D341Med (cell line): ENCODE measurements around the gene USP32.

Experiments
- DNase-seq: peaks from one replicate; pipeline ENCODE4 v3.0.0; 2012; ENCODE audit warnings: low spot score

The USP32 gene

GRCh38 chr17:60174035-60174434 lies 217.9 kb downstream of the USP32 start:
- DNase-seq = no peak

- no peak for DNase-seq
Measured at GRCh38 chr17:60173304-60173819, 218.6 kb downstream of the USP32 start.

- no peak for DNase-seq
Measured at GRCh38 chr17:60171753-60172079, 220.2 kb downstream of the USP32 start.

GRCh38 chr17:60170835-60171752 lies 220.8 kb downstream of the USP32 start:
- no peak for DNase-seq

- peak; percentile 28 for DNase-seq
Measured at GRCh38 chr17:60169921-60170817, 221.8 kb downstream of the USP32 start.

- peak; percentile 34 for DNase-seq
Measured at GRCh38 chr17:60168654-60169053, 223.3 kb downstream of the USP32 start.

- DNase-seq = no peak
Measured at GRCh38 chr17:60167065-60167741, 224.7 kb downstream of the USP32 start.

GRCh38 chr17:60165971-60166370 lies 226.0 kb downstream of the USP32 start:
- peak; percentile 26 for DNase-seq

GRCh38 chr17:60165223-60165622 lies 226.7 kb downstream of the USP32 start:
- no peak for DNase-seq

GRCh38 chr17:60164697-60165096 lies 227.2 kb downstream of the USP32 start:
- DNase-seq = peak; percentile 45

- no peak for DNase-seq
Measured at GRCh38 chr17:60164164-60164563, 227.8 kb downstream of the USP32 start.

GRCh38 chr17:60163108-60163784 lies 228.7 kb downstream of the USP32 start:
- DNase-seq = peak; percentile 60

- DNase-seq = peak; percentile 35
Measured at GRCh38 chr17:60161598-60162330, 230.2 kb downstream of the USP32 start.

GRCh38 chr17:60160829-60161501 lies 231.0 kb downstream of the USP32 start:
- peak; percentile 40 for DNase-seq

- no peak for DNase-seq
Measured at GRCh38 chr17:60159479-60159866, 232.5 kb downstream of the USP32 start.

GRCh38 chr17:60158751-60159478 lies 233.0 kb downstream of the USP32 start:
- peak; percentile 41 for DNase-seq

GRCh38 chr17:60157487-60158040 lies 234.4 kb downstream of the USP32 start:
- DNase-seq = no peak

GRCh38 chr17:60156746-60157145 lies 235.2 kb downstream of the USP32 start:
- peak; percentile 50 for DNase-seq

- peak; percentile 36 for DNase-seq
Measured at GRCh38 chr17:60155815-60156214, 236.1 kb downstream of the USP32 start.
